Caco-2 (cell line): ENCODE data around the gene DAB1. TPM values are rescaled to one million over a fixed set of nuclear protein-coding genes. Genes with fewer than 3 reads are reported as not detected.
A peak's percentile ranks its signal among the peaks of the same experiment; 100 is the strongest.

ENCODE experiments used
- BruUV-seq: library from RNA; stranded (reverse); fragments of 400-500 nt; replicated peaks from 2 replicates; lab custom pipeline; 2021; lab: Mats Ljungman, UMichigan
- CTCF ChIA-PET: fragments of 300-600 bp; sonication (Branson Sonifier 250); formaldehyde crosslinking; loops from one replicate; lab custom pipeline; 2022; ENCODE audit warnings: antibody characterized with exemption; lab: Charles Lee
- POLR2A ChIA-PET: fragments of 300-600 bp; sonication (Branson Sonifier 250); formaldehyde crosslinking; loops from one replicate; lab custom pipeline; 2022; ENCODE audit warnings: antibody characterized with exemption; lab: Charles Lee
- DNase-seq, 2 experiments: peaks; one replicate each; pipeline versions ENCODE4 v3.0.0 to v3.0.0-alpha.2; 2020 to 2022
- H3K27me3 ChIP-seq: replicated peaks from 2 replicates; pipeline ENCODE4 v1.6.0; 2011; ENCODE audit warnings: low read length; ENCODE audit not compliant: control insufficient read depth, insufficient read depth
- H3K36me3 ChIP-seq: 2 replicates; pipeline ENCODE4 v1.5.1; 2011; ENCODE audit warnings: low read length; ENCODE audit not compliant: control insufficient read depth, insufficient read depth
- H3K4me1 ChIP-seq: fragments of 250-450 bp; sonication (Bioruptor Pico); 2 replicates; pipeline ENCODE4 v1.5.1; 2020; ENCODE audit warnings: mild to moderate bottlenecking
- H3K4me3 ChIP-seq: 2 replicates; pipeline ENCODE4 v1.5.1; 2011; ENCODE audit warnings: low read depth, mild to moderate bottlenecking, control low read depth, low read length
- H3K9me3 ChIP-seq: fragments of 250-450 bp; sonication (Bioruptor Pico); 2 replicates; pipeline ENCODE4 v1.5.1; 2020; ENCODE audit warnings: mild to moderate bottlenecking, moderate library complexity
- H3K27ac Mint-ChIP-seq: one replicate; pipeline ENCODE4 v1.8.0; 2022; ENCODE audit warnings: mixed read lengths; ENCODE audit not compliant: unreplicated experiment
- H3K27me3 Mint-ChIP-seq: one replicate; pipeline ENCODE4 v1.8.0; 2022; ENCODE audit warnings: mixed read lengths; ENCODE audit not compliant: insufficient read depth, unreplicated experiment
- H3K36me3 Mint-ChIP-seq: one replicate; pipeline ENCODE4 v1.8.0; 2022; ENCODE audit warnings: mild to moderate bottlenecking, mixed read lengths; ENCODE audit not compliant: insufficient read depth, unreplicated experiment
- H3K4me1 Mint-ChIP-seq: one replicate; pipeline ENCODE4 v1.8.0; 2022; ENCODE audit warnings: low read depth, mixed read lengths; ENCODE audit not compliant: unreplicated experiment
- H3K4me3 Mint-ChIP-seq: one replicate; pipeline ENCODE4 v1.8.0; 2022; ENCODE audit warnings: mild to moderate bottlenecking, moderate library complexity, mixed read lengths; ENCODE audit not compliant: unreplicated experiment
- H3K9me3 Mint-ChIP-seq: one replicate; pipeline ENCODE4 v1.8.0; 2022; ENCODE audit warnings: mixed read lengths; ENCODE audit not compliant: unreplicated experiment
- CTCF ChIP-seq, 2 experiments: fragments of 200-600 bp in 1 of 2; IDR thresholded peaks; 1 replicate in 1 of 2; 2 replicates in 1 of 2; pipeline versions ENCODE4 v1.5.1 to v1.8.0; 2011 to 2022; ENCODE audit warnings: antibody characterized with exemption in 1 of 2, control low read depth in 1 of 2, inconsistent platforms in 1 of 2, low read depth in 1 of 2, low read length in 1 of 2, mild to moderate bottlenecking in 1 of 2, moderate library complexity in 1 of 2; ENCODE audit not compliant: insufficient read depth in 1 of 2, severe bottlenecking in 1 of 2, unreplicated experiment in 1 of 2
- intact Hi-C: fragments of 100-400 bp; cut with micrococcal nuclease; formaldehyde crosslinking; loops from one replicate; pipeline ENCODE4 v1.10.0; 2022; ENCODE audit not compliant: unreplicated experiment
- total RNA-seq: library from RNA; stranded (reverse); gene quantifications from 2 replicates; pipeline ENCODE4 v1.2.3, GENCODE V29; 2022

Gene DAB1
- total RNA-seq, 1 experiment from 2014 or later: 0.32 TPM

GRCh38 chr1:57058652-57059501 lies 365.0 kb downstream of the DAB1 start:
- H3K27ac Mint-ChIP-seq: peak overlapping the region; percentile 56
- POLR2A ChIA-PET: no interaction called here

GRCh38 chr1:57048856-57049255 lies 375.0 kb downstream of the DAB1 start:
- Histone ChIP-seq H3K9me3 (no peaks in the 10 kb centered on the region), H3K4me1 (no peaks in the 10 kb centered on the region), H3K27me3 (no peaks in the 10 kb centered on the region), H3K4me3 (no peak overlapping the region), H3K36me3 (no peaks in the 10 kb centered on the region)
- no peaks in the 10 kb centered on the region for H3K36me3 Mint-ChIP-seq
- no peak overlapping the region for H3K27ac Mint-ChIP-seq
- no TSS peak for BruUV-seq
- intact Hi-C loops: no loop called here
- no peaks in the 10 kb centered on the region for H3K9me3 Mint-ChIP-seq
- no peaks in the 10 kb centered on the region for H3K27me3 Mint-ChIP-seq
- ChIA-PET CTCF (no interaction called here), POLR2A (no interaction called here)
- no peak overlapping the region for H3K4me3 Mint-ChIP-seq
- no peak for TF ChIP-seq CTCF (IDR thresholded peaks at IDR 0.05; ENCODE audit: insufficient read depth in 1 of 2, low read depth in 1 of 2, low read length in 1 of 2, severe bottlenecking in 1 of 2, unreplicated experiment in 1 of 2)
- H3K4me1 Mint-ChIP-seq: peaks cover 7% of the 10 kb centered on the region
- no peak for DNase-seq

More at GRCh38 chr1:57058652-57059501, 365.0 kb downstream of the DAB1 start:
- no peaks in the 10 kb centered on the region for H3K9me3 Mint-ChIP-seq
- no peak overlapping the region for H3K4me3 ChIP-seq
- no peaks in the 10 kb centered on the region for H3K27me3 ChIP-seq
- no peak for DNase-seq
- H3K4me3 Mint-ChIP-seq: no peak overlapping the region
- no peaks in the 10 kb centered on the region for H3K36me3 Mint-ChIP-seq
- peaks cover 15% of the 10 kb centered on the region for H3K4me1 Mint-ChIP-seq
- H3K36me3 ChIP-seq: no peaks in the 10 kb centered on the region
- peaks cover 13% of the 10 kb centered on the region; the same call in 1 of the 2 replicates for H3K4me1 ChIP-seq
- no TSS peak for BruUV-seq
- intact Hi-C loops: no loop called here
- no peaks in the 10 kb centered on the region for H3K27me3 Mint-ChIP-seq
- no peaks in the 10 kb centered on the region for H3K9me3 ChIP-seq
- TF ChIP-seq CTCF (IDR thresholded peaks at IDR 0.05; ENCODE audit: insufficient read depth in 1 of 2, low read depth in 1 of 2, low read length in 1 of 2, severe bottlenecking in 1 of 2, unreplicated experiment in 1 of 2): no peak
- CTCF ChIA-PET: no interaction called here

- intact Hi-C loops: no loop called here
- ChIA-PET CTCF (interaction anchor here (0.6 kb wide), 1 partner anchor 190 kb away, joined by 3 read pairs; no protein-coding TSS in a partner anchor), POLR2A (no interaction called here)
- Mint-ChIP-seq H3K9me3 (no peaks in the 10 kb centered on the region), H3K27ac (no peak overlapping the region), H3K27me3 (no peaks in the 10 kb centered on the region), H3K36me3 (no peaks in the 10 kb centered on the region), H3K4me1 (peaks cover 7% of the 10 kb centered on the region), H3K4me3 (no peak overlapping the region)
- TF ChIP-seq CTCF (IDR thresholded peaks at IDR 0.05; ENCODE audit: insufficient read depth in 1 of 2, low read depth in 1 of 2, low read length in 1 of 2, severe bottlenecking in 1 of 2, unreplicated experiment in 1 of 2): no peak
- H3K9me3 ChIP-seq: no peaks in the 10 kb centered on the region
- BruUV-seq: no TSS peak
- H3K4me3 ChIP-seq: no peak overlapping the region
- H3K36me3 ChIP-seq: no peaks in the 10 kb centered on the region
- no peaks in the 10 kb centered on the region for H3K4me1 ChIP-seq
- no peaks in the 10 kb centered on the region for H3K27me3 ChIP-seq
- DNase-seq: no peak
Observed at GRCh38 chr1:57046462-57046861, 377.4 kb downstream of the DAB1 start.
